Muscle of leg (tissue), 11 donors: Measurements from ENCODE around the gene SLAMF9. TPM values are rescaled to one million over a fixed set of nuclear protein-coding genes. Genes with fewer than 3 reads are reported as not detected.

Experiments used
- DNase-seq: peaks from one replicate; pipeline ENCODE4 v3.0.0; 2013
- H3K27ac ChIP-seq: one replicate; pipeline ENCODE4 v1.5.1; 2013; ENCODE audit warnings: mild to moderate bottlenecking, low read length, control low read depth
- H3K27me3 ChIP-seq: one replicate; pipeline ENCODE4 v1.6.1; 2013; ENCODE audit warnings: low read length; ENCODE audit not compliant: control insufficient read depth, insufficient read depth
- H3K36me3 ChIP-seq: one replicate; pipeline ENCODE4 v1.6.1; 2013; ENCODE audit warnings: low read length; ENCODE audit not compliant: control insufficient read depth, insufficient read depth
- H3K4me1 ChIP-seq: one replicate; pipeline ENCODE4 v1.6.1; 2013; ENCODE audit warnings: low read length; ENCODE audit not compliant: control insufficient read depth, insufficient read depth
- H3K4me3 ChIP-seq: one replicate; pipeline ENCODE4 v1.5.1; 2013; ENCODE audit warnings: low read length, control low read depth
- H3K9me3 ChIP-seq: replicated peaks from 2 replicates; pipeline ENCODE4 v1.6.1; 2013; ENCODE audit warnings: low read depth, low read length; ENCODE audit not compliant: control insufficient read depth
- WGBS: methylation state at CpG from one replicate; pipeline ENCODE4 v1.1.5; 2013; ENCODE audit warnings: missing lambda C conversion rate; ENCODE audit not compliant: insufficient coverage; 5-methylcytosine and 5-hydroxymethylcytosine counted together
- polyA plus RNA-seq, 8 donors: library from polyadenylated mRNA; unstranded; fragments of 120-200 nt; gene quantifications; one replicate each; pipeline versions ENCODE4 v1.2.1 to v1.2.3, GENCODE V29; 2013; ENCODE audit warnings: inconsistent platforms in 1 of 8, low replicate concordance in 1 of 8; ENCODE audit not compliant: insufficient read length in 8 of 8, insufficient read depth in 1 of 8
- total RNA-seq: library from RNA; stranded (reverse); fragments of 120-200 nt; gene quantifications from one replicate; pipeline ENCODE4 v1.2.4, GENCODE V29; 2013

SLAMF9 gene
- total and polyA plus RNA-seq, 9 donors, result not detected

- H3K4me3 ChIP-seq, result no peak overlapping the region
- peaks cover 4% of the 10 kb centered on the region for H3K27me3 ChIP-seq
- H3K36me3 ChIP-seq, result no peaks in the 10 kb centered on the region
- no CpG with 5 or more reads among the region's 2 CpGs for WGBS
- H3K27ac ChIP-seq, result no peak overlapping the region
- H3K9me3 ChIP-seq, result no peaks in the 10 kb centered on the region
- no peak for DNase-seq
- no peaks in the 10 kb centered on the region for H3K4me1 ChIP-seq
These were observed 24.0 kb upstream of the SLAMF9 start for GRCh38 chr1:159978107-159978398.

DNA sequence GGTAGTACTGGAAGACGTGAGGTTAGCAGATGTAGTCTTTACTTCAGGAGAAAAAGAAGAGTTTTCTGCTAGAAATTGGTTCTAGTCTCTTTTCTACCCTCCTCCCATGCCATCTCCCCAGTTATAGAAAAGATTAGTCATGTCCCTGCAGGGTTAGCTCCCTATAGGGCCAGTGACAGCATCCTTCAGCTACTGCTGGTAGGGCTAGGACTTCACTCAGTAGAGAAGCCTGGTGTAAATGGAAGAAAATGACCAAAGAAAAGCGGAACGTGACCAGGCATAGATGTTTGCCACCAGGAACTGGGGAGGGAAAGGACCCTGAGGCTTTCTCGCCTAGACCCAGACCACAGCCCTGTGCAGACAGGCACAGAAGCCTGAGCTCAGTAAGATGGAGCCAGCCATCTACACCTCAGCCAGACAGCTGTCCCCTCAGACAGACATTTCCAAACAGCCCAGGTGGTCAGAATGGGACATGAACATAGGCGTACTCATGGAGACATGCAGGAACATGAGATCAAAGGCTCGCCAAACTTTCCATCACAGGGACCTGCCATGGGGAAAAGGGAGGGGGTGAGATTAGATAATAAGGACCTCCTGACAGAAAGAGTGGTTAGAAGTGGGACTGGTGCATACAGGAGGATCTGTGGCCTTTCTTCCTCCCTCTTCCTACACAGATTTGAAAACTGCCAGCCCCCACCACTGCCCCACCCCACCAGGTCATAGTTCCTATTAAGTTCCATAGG is 23.5 kb upstream of the SLAMF9 start:
- no peaks in the 10 kb centered on the region for H3K9me3 ChIP-seq
- no peak overlapping the region for H3K4me3 ChIP-seq
- no peaks in the 10 kb centered on the region for H3K4me1 ChIP-seq
- no peaks in the 10 kb centered on the region for H3K36me3 ChIP-seq
- 94% methylated on average over 4 of the region's 6 CpGs for WGBS
- peaks cover 4% of the 10 kb centered on the region for H3K27me3 ChIP-seq
- no peak overlapping the region for H3K27ac ChIP-seq
- DNase-seq, result no peak

DNA sequence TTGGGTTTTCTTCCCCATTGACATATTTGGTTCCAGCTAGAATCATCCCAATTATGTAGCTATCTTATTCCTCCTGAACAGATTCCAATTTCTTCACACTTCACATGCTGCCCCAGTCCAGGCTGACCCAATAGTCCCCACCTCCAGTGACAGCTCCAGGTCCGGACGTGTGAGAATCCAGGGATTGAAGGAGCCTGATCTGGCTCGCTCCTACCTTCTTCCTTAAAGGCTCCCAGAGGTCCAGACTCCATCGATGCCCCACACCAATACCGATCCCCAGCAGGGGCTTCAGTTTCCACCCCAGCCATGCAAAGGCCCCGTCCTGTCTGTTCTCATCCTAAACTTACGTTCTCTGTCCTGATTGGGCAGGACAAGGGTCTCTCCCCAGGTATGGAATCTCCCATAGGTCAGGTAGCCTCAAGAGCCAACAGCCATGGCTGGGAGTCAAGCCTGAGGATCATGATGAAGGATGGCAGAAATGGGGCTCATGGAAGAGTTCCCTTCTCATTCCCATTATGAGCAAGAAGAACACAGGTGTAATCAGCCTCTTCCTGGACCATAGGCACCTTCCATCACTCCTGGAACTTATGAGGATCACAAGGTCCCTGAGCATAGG is 20.4 kb upstream of the SLAMF9 start:
- Histone ChIP-seq H3K4me1 (no peaks in the 10 kb centered on the region), H3K4me3 (no peak overlapping the region), H3K9me3 (no peaks in the 10 kb centered on the region), H3K27ac (no peak overlapping the region), H3K27me3 (peaks cover 8% of the 10 kb centered on the region), H3K36me3 (no peaks in the 10 kb centered on the region)
- WGBS, result 89% methylated on average over 5 of the region's 7 CpGs
- no peak for DNase-seq

GRCh38 chr1:159973350-159973940 is 19.4 kb upstream of the SLAMF9 start:
- peaks cover 8% of the 10 kb centered on the region for H3K27me3 ChIP-seq
- DNase-seq, result no peak
- H3K9me3 ChIP-seq, result no peaks in the 10 kb centered on the region
- WGBS, result no CpG with 5 or more reads among the region's 6 CpGs
- H3K27ac ChIP-seq, result no peak overlapping the region
- H3K36me3 ChIP-seq, result no peaks in the 10 kb centered on the region
- H3K4me1 ChIP-seq, result no peaks in the 10 kb centered on the region
- H3K4me3 ChIP-seq, result no peak overlapping the region

DNA sequence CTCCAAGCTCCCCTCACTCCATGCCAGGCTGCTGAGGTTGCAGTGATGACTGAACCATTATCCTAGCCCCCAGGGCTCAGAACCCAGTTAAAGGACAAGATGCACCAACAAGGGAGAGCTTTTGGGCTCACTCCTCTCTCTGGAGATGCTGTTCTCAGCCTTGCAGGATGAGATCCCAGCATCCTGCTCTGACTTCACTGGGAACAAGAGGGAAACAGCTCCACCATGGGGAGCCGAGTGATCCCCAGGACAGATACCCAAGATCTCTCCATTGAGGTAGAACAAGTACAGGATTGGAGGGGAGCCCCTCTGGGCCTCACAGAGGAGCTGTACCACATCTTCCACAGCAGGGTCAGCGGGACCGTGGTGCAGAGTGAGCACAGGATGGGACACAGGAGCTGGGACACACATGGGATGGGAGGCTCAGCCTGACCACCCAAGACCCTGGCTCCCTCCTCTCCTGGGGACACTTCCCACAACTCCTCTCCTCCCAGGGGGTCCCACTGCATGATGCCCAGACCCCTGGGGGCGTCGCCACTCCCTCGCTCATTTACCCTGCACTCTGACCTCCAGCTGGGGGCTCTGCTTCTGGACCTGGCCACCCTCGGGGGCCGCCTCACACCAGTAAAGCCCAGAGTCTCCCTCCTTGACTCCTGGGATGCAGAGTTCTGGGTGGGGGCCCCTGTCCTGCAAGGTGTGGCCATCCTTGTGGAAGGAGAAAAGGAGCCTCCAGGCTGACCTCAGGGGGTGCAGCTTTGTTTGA is 18.6 kb upstream of the SLAMF9 start:
- 79% methylated on average over 4 of the region's 8 CpGs for WGBS
- no peak for DNase-seq
- Histone ChIP-seq H3K4me3 (no peak overlapping the region), H3K27ac (no peak overlapping the region), H3K9me3 (no peaks in the 10 kb centered on the region), H3K36me3 (no peaks in the 10 kb centered on the region), H3K4me1 (no peaks in the 10 kb centered on the region), H3K27me3 (peaks cover 4% of the 10 kb centered on the region)

DNA sequence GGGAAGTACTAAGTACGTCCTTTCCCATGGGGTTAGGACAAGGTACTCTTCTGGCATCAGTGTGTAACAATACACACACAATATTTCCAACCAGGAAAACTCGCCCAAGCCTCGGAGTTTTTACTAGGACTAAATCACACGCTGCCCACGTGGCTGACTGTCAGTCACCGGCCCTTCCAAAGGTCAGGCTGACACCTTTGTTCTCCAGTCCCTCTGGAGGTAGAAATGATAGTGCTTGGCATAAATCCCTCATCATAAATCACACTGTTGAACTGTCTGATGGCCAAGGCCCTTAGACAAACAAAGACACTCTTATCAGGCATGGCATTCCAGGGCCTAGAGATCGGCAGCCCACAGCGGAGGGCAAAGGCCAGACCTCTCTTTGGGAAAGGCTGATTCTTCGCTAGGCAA is 16.9 kb upstream of the SLAMF9 start:
- no peaks in the 10 kb centered on the region for H3K36me3 ChIP-seq
- H3K9me3 ChIP-seq, result no peaks in the 10 kb centered on the region
- no peak overlapping the region for H3K4me3 ChIP-seq
- no peak overlapping the region for H3K27ac ChIP-seq
- no peaks in the 10 kb centered on the region for H3K4me1 ChIP-seq
- no peak for DNase-seq
- peaks cover 4% of the 10 kb centered on the region for H3K27me3 ChIP-seq
- WGBS, result 60% methylated on average over 4 of the region's 9 CpGs

- Histone ChIP-seq H3K27me3 (peaks cover 4% of the 10 kb centered on the region), H3K4me1 (no peaks in the 10 kb centered on the region), H3K27ac (no peak overlapping the region), H3K9me3 (no peaks in the 10 kb centered on the region), H3K4me3 (no peak overlapping the region), H3K36me3 (no peaks in the 10 kb centered on the region)
- no peak for DNase-seq
- 100% methylated on average over 2 of the region's 3 CpGs for WGBS
These were observed 14.9 kb upstream of the SLAMF9 start for GRCh38 chr1:159968901-159969300.

- no peak for DNase-seq
- no peak overlapping the region for H3K27ac ChIP-seq
- no peaks in the 10 kb centered on the region for H3K9me3 ChIP-seq
- H3K4me1 ChIP-seq, result no peaks in the 10 kb centered on the region
- WGBS, result 89% methylated on average over 1 of the region's 2 CpGs
- no peaks in the 10 kb centered on the region for H3K36me3 ChIP-seq
- no peak overlapping the region for H3K4me3 ChIP-seq
- H3K27me3 ChIP-seq, result peaks cover 2% of the 10 kb centered on the region
These were observed 11.2 kb upstream of the SLAMF9 start for GRCh38 chr1:159965263-159965662.

- Histone ChIP-seq H3K27me3 (peaks cover 2% of the 10 kb centered on the region), H3K36me3 (no peaks in the 10 kb centered on the region), H3K27ac (no peak overlapping the region), H3K4me1 (no peaks in the 10 kb centered on the region), H3K4me3 (no peak overlapping the region), H3K9me3 (no peaks in the 10 kb centered on the region)
- WGBS, result no CpG with 5 or more reads among the region's 3 CpGs
- no peak for DNase-seq
These were observed 10.1 kb upstream of the SLAMF9 start for GRCh38 chr1:159964144-159964543.

DNA sequence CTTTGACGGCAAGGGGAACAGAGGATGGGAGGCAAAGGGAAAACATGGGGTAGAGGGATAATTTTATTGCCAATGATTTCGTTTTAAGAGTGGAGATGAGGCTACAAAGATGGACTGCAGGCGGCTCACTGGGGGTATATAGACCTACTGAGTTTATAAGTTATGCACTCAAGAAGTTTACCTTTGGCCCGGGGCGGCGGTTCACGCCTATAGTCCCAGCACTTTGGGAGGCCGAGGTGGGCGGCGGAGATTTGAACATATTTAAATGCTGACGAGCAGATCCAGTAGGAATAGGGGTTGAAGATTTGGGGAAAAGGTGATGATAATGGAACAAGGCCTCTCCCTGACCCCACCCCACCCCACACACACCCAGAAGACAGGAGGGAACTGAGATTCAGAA is 8.1 kb upstream of the SLAMF9 start:
- WGBS, result 96% methylated on average over 7 of the region's 11 CpGs
- no peak for DNase-seq
- H3K4me3 ChIP-seq, result no peak overlapping the region
- H3K27ac ChIP-seq, result no peak overlapping the region
- no peaks in the 10 kb centered on the region for H3K4me1 ChIP-seq
- H3K27me3 ChIP-seq, result peaks cover 2% of the 10 kb centered on the region
- H3K36me3 ChIP-seq, result no peaks in the 10 kb centered on the region
- no peaks in the 10 kb centered on the region for H3K9me3 ChIP-seq
